Liver (tissue), 9 donors: ENCODE results near the gene SLC12A5. TPM values are rescaled to one million over a fixed set of nuclear protein-coding genes. Genes with fewer than 3 reads are reported as not detected.

Source experiments
- DNase-seq: peaks from one replicate; pipeline ENCODE4 v3.0.0-alpha.2; 2017; ENCODE audit warnings: low spot score
- H3K27ac ChIP-seq, 2 donors: one replicate each; pipeline ENCODE4 v1.7.0; 2013; ENCODE audit warnings: inconsistent platforms in 2 of 2, low read length in 2 of 2, control low read depth in 1 of 2, low read depth in 1 of 2, mild to moderate bottlenecking in 1 of 2
- H3K27me3 ChIP-seq, 4 donors: one replicate each; pipeline versions ENCODE4 v1.6.1 to v1.7.0; 2013; ENCODE audit warnings: low read length in 3 of 4, inconsistent platforms in 1 of 4, mild to moderate bottlenecking in 1 of 4, moderate library complexity in 1 of 4; ENCODE audit not compliant: control insufficient read depth in 4 of 4, insufficient read depth in 4 of 4
- H3K36me3 ChIP-seq, 4 donors: one replicate each; pipeline versions ENCODE4 v1.6.1 to v1.7.0; 2013; ENCODE audit warnings: low read length in 3 of 4, mild to moderate bottlenecking in 3 of 4, low read depth in 1 of 4, moderate library complexity in 1 of 4; ENCODE audit not compliant: control insufficient read depth in 4 of 4, insufficient read depth in 3 of 4
- H3K4me1 ChIP-seq, 4 donors: one replicate each; pipeline versions ENCODE4 v1.6.1 to v1.7.0; 2013; ENCODE audit warnings: low read length in 3 of 4, mild to moderate bottlenecking in 3 of 4, moderate library complexity in 1 of 4; ENCODE audit not compliant: control insufficient read depth in 4 of 4, insufficient read depth in 4 of 4
- H3K4me3 ChIP-seq, 3 donors: one replicate each; pipeline versions ENCODE4 v1.6.1 to v1.7.0; 2013; ENCODE audit warnings: low read length in 3 of 3, control low read depth in 1 of 3, low read depth in 1 of 3, mild to moderate bottlenecking in 1 of 3
- H3K9ac ChIP-seq, 2 donors: one replicate each; pipeline ENCODE4 v1.7.0; 2013; ENCODE audit warnings: low read length in 2 of 2, mild to moderate bottlenecking in 2 of 2, moderate library complexity in 2 of 2, control low read depth in 1 of 2, low read depth in 1 of 2
- H3K9me3 ChIP-seq, 4 donors: one replicate each; pipeline versions ENCODE4 v1.6.1 to v1.7.0; 2013; ENCODE audit warnings: low read length in 3 of 4; ENCODE audit not compliant: control insufficient read depth in 4 of 4
- ATF3 ChIP-seq: IDR thresholded peaks from 2 replicates; pipeline ENCODE4 v1.6.1; 2016; ENCODE audit warnings: antibody characterized with exemption
- CTCF ChIP-seq: fragments of 150-350 bp; IDR thresholded peaks from 2 replicates; pipeline ENCODE4 v1.5.1; 2017; ENCODE audit warnings: improper control_type of control experiment, low read depth, low read length; ENCODE audit not compliant: missing input control
- EGR1 ChIP-seq, 2 donors: IDR thresholded peaks; 2 replicates each; pipeline ENCODE4 v1.6.1; 2016 to 2018; ENCODE audit warnings: antibody characterized with exemption in 2 of 2, low read depth in 2 of 2
- FOXA1 ChIP-seq: IDR thresholded peaks from 2 replicates; pipeline ENCODE4 v1.6.1; 2016; ENCODE audit warnings: antibody characterized with exemption
- FOXA2 ChIP-seq: IDR thresholded peaks from 2 replicates; pipeline ENCODE4 v1.6.1; 2016; ENCODE audit warnings: antibody characterized with exemption
- GABPA ChIP-seq, 2 donors: IDR thresholded peaks in 1 of 2; conservative IDR thresholded peaks in 1 of 2; 2 replicates each; pipeline ENCODE4 v1.6.1; 2016; ENCODE audit warnings: antibody characterized with exemption in 2 of 2, mild to moderate bottlenecking in 1 of 2, moderate library complexity in 1 of 2
- HNF4A ChIP-seq, 2 donors: conservative IDR thresholded peaks; 2 replicates each; pipeline ENCODE4 v1.6.1; 2016; ENCODE audit warnings: antibody characterized with exemption in 2 of 2, mild to moderate bottlenecking in 2 of 2
- HNF4G ChIP-seq: IDR thresholded peaks from 2 replicates; pipeline ENCODE4 v1.6.1; 2016; ENCODE audit warnings: antibody characterized with exemption
- JUND ChIP-seq, 2 donors: IDR thresholded peaks; 2 replicates each; pipeline ENCODE4 v1.6.1; 2016; ENCODE audit warnings: antibody characterized with exemption in 2 of 2
- MAX ChIP-seq: IDR thresholded peaks from 2 replicates; pipeline ENCODE4 v1.6.1; 2016; ENCODE audit warnings: antibody characterized with exemption
- NR2F2 ChIP-seq: IDR thresholded peaks from 2 replicates; pipeline ENCODE4 v1.6.1; 2016; ENCODE audit warnings: antibody characterized with exemption
- RAD21 ChIP-seq, 2 donors: IDR thresholded peaks; 2 replicates each; pipeline ENCODE4 v1.6.1; 2016; ENCODE audit warnings: antibody characterized with exemption in 2 of 2, mild to moderate bottlenecking in 2 of 2
- REST ChIP-seq: IDR thresholded peaks from 2 replicates; pipeline ENCODE4 v1.6.1; 2016; ENCODE audit warnings: antibody characterized with exemption, mild to moderate bottlenecking
- RXRA ChIP-seq, 2 donors: IDR thresholded peaks; 2 replicates each; pipeline ENCODE4 v1.6.1; 2017 to 2018; ENCODE audit warnings: antibody characterized with exemption in 2 of 2, mild to moderate bottlenecking in 1 of 2
- SP1 ChIP-seq: IDR thresholded peaks from 2 replicates; pipeline ENCODE4 v1.6.1; 2018; ENCODE audit warnings: antibody characterized with exemption, mild to moderate bottlenecking
- TAF1 ChIP-seq: conservative IDR thresholded peaks from 2 replicates; pipeline ENCODE4 v1.6.1; 2016; ENCODE audit warnings: antibody characterized with exemption, mild to moderate bottlenecking
- YY1 ChIP-seq: IDR thresholded peaks from 2 replicates; pipeline ENCODE4 v1.6.1; 2016; ENCODE audit warnings: antibody characterized with exemption, mild to moderate bottlenecking
- ZBTB33 ChIP-seq: IDR thresholded peaks from 2 replicates; pipeline ENCODE4 v1.6.1; 2016; ENCODE audit warnings: antibody characterized with exemption
- WGBS: extraction: QIAGEN DNeasy Blood & Tissue Kit; methylation state at CpG from one replicate; pipeline ENCODE4 v1.1.7; 2013; 5-methylcytosine and 5-hydroxymethylcytosine counted together
- polyA plus RNA-seq, 2 donors: library from polyadenylated mRNA; stranded (reverse) in 1 of 2; unstranded in 1 of 2; fragments of 200-250 nt in 1 of 2; fragments of >200 nt in 1 of 2; fragmentation: Nextera tagmentation in 1 of 2; extraction: Ambion mirVana in 1 of 2; gene quantifications; one replicate each; pipeline versions ENCODE4 v1.2.1 to v1.2.3, GENCODE V29; 2013 to 2015
- total RNA-seq, 2 donors: library from RNA; depleted of rRNA; stranded (reverse); fragments of >200 nt; gene quantifications; one replicate each; pipeline ENCODE4 v1.2.3, GENCODE V29; 2014
- donor health status: healthy.
- donor health status: healthy.
- donor health status: healthy.
- donor health status: healthy.
- donor health status: healthy.

The SLC12A5 gene
- total and polyA plus RNA-seq, 4 donors, result 0.33 to 1.5 TPM; not detected in 2

GRCh38 chr20:46013829-46014516 lies 15.0 kb upstream of the SLC12A5 start:
- Histone ChIP-seq H3K27ac (no peak overlapping the region), H3K27me3 (peaks cover 3 to 15% (median 8%) of the 10 kb centered on the region in 4 donors), H3K36me3 (no peaks in the 10 kb centered on the region), H3K9ac (no peak overlapping the region), H3K4me3 (no peak overlapping the region), H3K4me1 (peaks cover 9 to 16% (median 11%) of the 10 kb centered on the region in 4 donors), H3K9me3 (no peaks in the 10 kb centered on the region)
- peak; percentile 59 for DNase-seq
- WGBS, result 3% methylated on average over 67 of the region's 67 CpGs
- no peak for TF ChIP-seq HNF4G
- peak; percentile 64 to 65 for TF ChIP-seq RAD21 (IDR thresholded peaks at IDR 0.05)
- peak; percentile 65 for TF ChIP-seq CTCF

- H3K9ac ChIP-seq, result no peak overlapping the region
- TF ChIP-seq HNF4A (conservative IDR thresholded peaks at IDR 0.05) (peak; percentile 52 to 78), HNF4G (peak; percentile 8), CTCF (no peak), GABPA (IDR thresholded peaks at IDR 0.05 in 1 of 2, conservative IDR thresholded peaks at IDR 0.05 in 1 of 2) (no peak), YY1 (no peak), JUND (IDR thresholded peaks at IDR 0.05) (peak in 1 of 2 donors; percentile 9), ZBTB33 (no peak), FOXA1 (peak; percentile 69), RXRA (IDR thresholded peaks at IDR 0.05) (peak in 1 of 2 donors; percentile 68), ATF3 (no peak), EGR1 (IDR thresholded peaks at IDR 0.05; ENCODE audit: low read depth in 2 of 2) (peak in 1 of 2 donors; percentile 77), NR2F2 (no peak), FOXA2 (peak; percentile 87), TAF1 (no peak), SP1 (peak; percentile 21), RAD21 (IDR thresholded peaks at IDR 0.05) (no peak), MAX (no peak), REST (peak; percentile 25)
- no peaks in the 10 kb centered on the region for H3K9me3 ChIP-seq
- peaks cover 9 to 16% (median 11%) of the 10 kb centered on the region in 4 donors for H3K4me1 ChIP-seq
- no peak overlapping the region for H3K4me3 ChIP-seq
- peaks cover 3 to 13% (median 8%) of the 10 kb centered on the region in 4 donors for H3K27me3 ChIP-seq
- no peak overlapping the region for H3K27ac ChIP-seq
- no peak for DNase-seq
- 60% methylated on average over 7 of the region's 7 CpGs for WGBS
- no peaks in the 10 kb centered on the region for H3K36me3 ChIP-seq
Observed at GRCh38 chr20:46014517-46015396, 14.3 kb upstream of the SLC12A5 start.
